ENCODE data around the gene DPY30. TPM values are rescaled to one million over a fixed set of nuclear protein-coding genes. Genes with fewer than 3 reads are reported as not detected.
"Not testable (repeated sequence)": the region's sequence is repeated elsewhere in the genome, so short reads cannot be mapped to it uniquely, and the experiment has no call there.

DPY30 gene
- total and polyA plus RNA-seq, 5 experiments from 2014 or later: 46.7 to 179 (median 151) TPM

GRCh38 chr2:32051836-32052439 is 12.3 kb upstream of the DPY30 start:
- ATAC-seq (no peak), DNase-seq (no peak)
- no peak overlapping the region for H3K27ac Mint-ChIP-seq
- H3K36me3 Mint-ChIP-seq: no peaks in the 10 kb centered on the region
- no peaks in the 10 kb centered on the region for H3K27me3 Mint-ChIP-seq
- no peaks in the 10 kb centered on the region for H3K4me1 Mint-ChIP-seq
- H3K9me3 Mint-ChIP-seq: no peaks in the 10 kb centered on the region
- no peak overlapping the region for H3K4me3 Mint-ChIP-seq
- POLR2A ChIA-PET: interaction anchor here (0.5 to 1.3 kb wide), 2 partner anchors 11 to 12 kb away, joined by 3 read pairs; partner anchors contain the start of genes DPY30 and SPAST

GRCh38 chr2:32043561-32043960 is 4.0 kb upstream of the DPY30 start:
- Mint-ChIP-seq H3K9me3 (no peaks in the 10 kb centered on the region), H3K27ac (no peak overlapping the region), H3K4me3 (no peak overlapping the region), H3K36me3 (no peaks in the 10 kb centered on the region), H3K27me3 (peaks cover 0 to 3% (median 0%) of the 10 kb centered on the region in 5 donors), H3K4me1 (peaks cover 2 to 16% (median 14%) of the 10 kb centered on the region in 4 donors)
- DNase-seq (no peak), ATAC-seq (no peak)
- POLR2A ChIA-PET: no interaction called here

GRCh38 chr2:32034198-32034887 is 5.3 kb downstream of the DPY30 start:
- Mint-ChIP-seq H3K36me3 (peaks cover 0 to 56% (median 8%) of the 10 kb centered on the region in 3 donors), H3K27ac (peak overlapping the region in 4 of 10 donors; percentile 3 to 71 (median 44)), H3K4me3 (peak overlapping the region in 4 of 10 donors; percentile 9 to 15 (median 14)), H3K4me1 (peaks cover 13 to 44% (median 31%) of the 10 kb centered on the region in 4 donors)
- H3K9me3 Mint-ChIP-seq, H3K27me3 Mint-ChIP-seq, ATAC-seq, DNase-seq: not testable (repeated sequence)
- POLR2A ChIA-PET: interaction anchor here (0.6 to 0.7 kb wide), 2 partner anchors 197 to 277 kb away, joined by 3 to 4 read pairs; no protein-coding TSS in a partner anchor

GRCh38 chr2:32018789-32019482 is 20.7 kb downstream of the DPY30 start:
- ATAC-seq: not testable (repeated sequence)
- H3K36me3 Mint-ChIP-seq: peaks cover 0 to 48% (median 15%) of the 10 kb centered on the region in 3 donors
- POLR2A ChIA-PET: interaction anchor here (0.7 kb wide), 1 partner anchor 19 kb away, joined by 3 read pairs; no protein-coding TSS in a partner anchor

GRCh38 chr2:32012872-32013271 is 26.7 kb downstream of the DPY30 start:
- Mint-ChIP-seq H3K4me3 (peak overlapping the region in 1 of 10 donors; percentile 36), H3K27ac (peak overlapping the region in 9 of 10 donors; percentile 24 to 97 (median 72))
- POLR2A ChIA-PET: interaction anchor here (1.1 to 1.5 kb wide), 3 partner anchors 27 to 153 kb away, joined by 5 to 8 read pairs (median 6); partner anchors contain the start of genes DPY30, SLC30A6 and SPAST

More at GRCh38 chr2:32018789-32019482, 20.7 kb downstream of the DPY30 start:
- not testable (repeated sequence) for H3K9me3 Mint-ChIP-seq, H3K4me3 Mint-ChIP-seq, H3K4me1 Mint-ChIP-seq, H3K27me3 Mint-ChIP-seq, DNase-seq
- peak overlapping the region in 2 of 10 donors; percentile 19 to 33 for H3K27ac Mint-ChIP-seq

GRCh38 chr2:32011485-32011960 is 28.1 kb downstream of the DPY30 start:
- Mint-ChIP-seq H3K9me3 (no peaks in the 10 kb centered on the region), H3K4me3 (peak overlapping the region; percentile 86 to 94 (median 90)), H3K27me3 (no peaks in the 10 kb centered on the region), H3K27ac (peak overlapping the region; percentile 89 to 98 (median 95)), H3K4me1 (peaks cover 20 to 43% (median 39%) of the 10 kb centered on the region in 4 donors), H3K36me3 (peaks cover 0 to 7% (median 2%) of the 10 kb centered on the region in 3 donors)
- no peak for ATAC-seq
- POLR2A ChIA-PET: interaction anchor here (0.6 to 1.7 kb wide), 4 partner anchors 12 to 58 kb away, joined by 3 to 19 read pairs (median 10); partner anchors contain the start of genes DPY30 and SPAST
- no peak for DNase-seq

More at GRCh38 chr2:32012872-32013271, 26.7 kb downstream of the DPY30 start:
- Mint-ChIP-seq H3K4me1 (peaks cover 12 to 30% (median 28%) of the 10 kb centered on the region in 4 donors), H3K9me3 (no peaks in the 10 kb centered on the region), H3K27me3 (no peaks in the 10 kb centered on the region), H3K36me3 (peaks cover 0 to 16% (median 6%) of the 10 kb centered on the region in 3 donors)
- DNase-seq (no peak), ATAC-seq (no peak)

- DNase-seq (peak; percentile 79 to 96 (median 92)), ATAC-seq (peak; percentile 75 to 81)
- H3K4me3 Mint-ChIP-seq: peak within 1 kb of the TSS; percentile 86 to 94 (median 90)
- H3K27me3 Mint-ChIP-seq: no peaks in the 10 kb centered on the region
- peaks cover 23 to 49% (median 46%) of the 10 kb centered on the region in 4 donors for H3K4me1 Mint-ChIP-seq
- no peaks in the 10 kb centered on the region for H3K9me3 Mint-ChIP-seq
- peaks cover 0 to 2% (median 2%) of the 10 kb centered on the region in 3 donors for H3K36me3 Mint-ChIP-seq
- POLR2A ChIA-PET: interaction anchor here (0.6 to 1.7 kb wide), 8 partner anchors 11 to 154 kb away, joined by 3 to 19 read pairs (median 4); partner anchors contain the start of genes DPY30, SLC30A6 and SPAST
- peak within 1 kb of the TSS; percentile 89 to 98 (median 95) for H3K27ac Mint-ChIP-seq
Observed at GRCh38 chr2:32010670-32011484, 28.7 kb downstream of the DPY30 start, which contains the start of gene MEMO1. Gene MEMO1, minus strand, starts transcription at chr2:32011008. Its CDS starts 761 bp downstream, at chr2:32010247.

GRCh38 chr2:32010280-32010669 is 29.3 kb downstream of the DPY30 start:
- not testable (repeated sequence) for H3K9me3 Mint-ChIP-seq, H3K27me3 Mint-ChIP-seq, H3K36me3 Mint-ChIP-seq
- DNase-seq (peak in 9 of 10 donors; percentile 49 to 84 (median 65)), ATAC-seq (peak; percentile 72 to 77)
- Mint-ChIP-seq H3K27ac (peak overlapping the region in 7 of 10 donors; percentile 37 to 95 (median 77)), H3K4me3 (peak overlapping the region in 9 of 10 donors; percentile 36 to 89 (median 56)), H3K4me1 (peaks cover 29 to 55% (median 52%) of the 10 kb centered on the region in 4 donors)
- POLR2A ChIA-PET: interaction anchor here (1.0 to 1.7 kb wide), 6 partner anchors 17 to 155 kb away, joined by 3 to 19 read pairs (median 4); partner anchors contain the start of genes DPY30, SLC30A6 and SPAST

GRCh38 chr2:32009516-32010256 is 29.9 kb downstream of the DPY30 start:
- Mint-ChIP-seq H3K36me3 (peaks cover 0 to 4% (median 0%) of the 10 kb centered on the region in 3 donors), H3K4me3 (peak overlapping the region; percentile 89 to 97 (median 92)), H3K4me1 (peaks cover 33 to 61% (median 58%) of the 10 kb centered on the region in 4 donors), H3K9me3 (no peaks in the 10 kb centered on the region), H3K27me3 (no peaks in the 10 kb centered on the region), H3K27ac (peak overlapping the region; percentile 71 to 95 (median 90))
- ATAC-seq: peak in 1 of 2 donors; percentile 13
- POLR2A ChIA-PET: interaction anchor here (0.6 to 2.8 kb wide), 5 partner anchors 12 to 248 kb away, joined by 3 to 19 read pairs (median 6); partner anchors contain the start of genes DPY30 and SPAST
- DNase-seq: peak; percentile 19 to 67 (median 42)

GRCh38 chr2:32008805-32009515 is 30.6 kb downstream of the DPY30 start:
- peak overlapping the region; percentile 89 to 97 (median 92) for H3K4me3 Mint-ChIP-seq
- POLR2A ChIA-PET: interaction anchor here (0.6 to 2.8 kb wide), 5 partner anchors 11 to 249 kb away, joined by 3 to 19 read pairs (median 6); partner anchors contain the start of genes DPY30 and SPAST
- ATAC-seq: peak in 1 of 2 donors; percentile 19
- H3K27me3 Mint-ChIP-seq: no peaks in the 10 kb centered on the region
- H3K36me3 Mint-ChIP-seq: peaks cover 0 to 4% (median 0%) of the 10 kb centered on the region in 3 donors
- H3K9me3 Mint-ChIP-seq: no peaks in the 10 kb centered on the region
- H3K4me1 Mint-ChIP-seq: peaks cover 35 to 66% (median 64%) of the 10 kb centered on the region in 4 donors
- DNase-seq: peak in 3 of 10 donors; percentile 8 to 18 (median 9)
- H3K27ac Mint-ChIP-seq: peak overlapping the region; percentile 71 to 95 (median 90)

Measured in naive thymus-derived CD8-positive, alpha-beta T cell (primary cell).